ENCODE data around the gene COX4I2.

- TF ChIP-seq CTCF (IDR thresholded peaks at IDR 0.05): no peak
- TF ChIP-seq POLR2A (IDR thresholded peaks at IDR 0.05): no peak
Measured at GRCh38 chr20:31596831-31597480, 40.8 kb upstream of the COX4I2 start.

Measured in breast epithelium (tissue), 3 donors.